GM21526 (cell line): ENCODE results near the gene ZNF610.
"Not testable (repeated sequence)": the region's sequence is repeated elsewhere in the genome, so short reads cannot be mapped to it uniquely, and the experiment has no call there.

Experiments
- ATAC-seq: cut with Tn5 transposase; IDR thresholded peaks from one replicate; pipeline ENCODE4 v1.9.1; 2021; ENCODE audit warnings: moderate library complexity; ENCODE audit not compliant: unreplicated experiment, low FRiP score

The ZNF610 gene

DNA sequence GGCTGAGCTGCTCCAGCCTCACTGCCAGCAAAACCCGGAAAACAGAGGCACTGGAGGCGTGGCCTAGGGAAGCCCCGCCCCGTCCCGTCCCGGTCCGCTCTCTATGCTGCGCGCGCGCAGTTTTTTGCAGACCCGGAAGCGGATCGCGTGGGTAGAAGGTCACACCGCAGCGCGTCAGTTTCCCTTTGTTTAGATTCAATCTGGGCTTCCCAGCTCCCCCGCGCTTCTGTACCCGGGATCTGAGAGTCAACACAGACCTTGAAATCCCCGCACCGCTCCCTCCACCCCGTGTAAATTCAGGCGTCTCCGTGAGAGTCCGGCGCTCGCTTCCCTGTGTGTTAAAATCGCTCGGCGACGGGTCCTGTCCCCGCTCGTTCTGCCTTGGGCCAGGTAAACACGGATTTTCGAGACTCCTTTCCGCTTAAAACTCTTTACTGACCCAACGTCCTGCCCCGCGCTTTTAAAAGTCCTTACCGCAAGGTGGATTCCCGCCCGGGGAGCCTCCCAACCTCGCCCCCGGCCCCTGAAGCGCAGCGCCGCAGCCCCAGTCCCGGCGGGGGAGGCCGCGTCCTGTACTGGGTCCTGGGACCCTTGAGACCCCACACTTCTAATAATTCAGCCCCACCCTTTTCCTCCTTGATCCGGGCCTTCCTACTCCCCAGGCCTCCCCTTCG is at the start of gene ZNF610:
TSS of gene ZNF610 (plus strand) at position 127 of the 674 bp plus-strand sequence. CDS start 12,930 bp downstream, outside the sequence.
- no peak for ATAC-seq

DNA sequence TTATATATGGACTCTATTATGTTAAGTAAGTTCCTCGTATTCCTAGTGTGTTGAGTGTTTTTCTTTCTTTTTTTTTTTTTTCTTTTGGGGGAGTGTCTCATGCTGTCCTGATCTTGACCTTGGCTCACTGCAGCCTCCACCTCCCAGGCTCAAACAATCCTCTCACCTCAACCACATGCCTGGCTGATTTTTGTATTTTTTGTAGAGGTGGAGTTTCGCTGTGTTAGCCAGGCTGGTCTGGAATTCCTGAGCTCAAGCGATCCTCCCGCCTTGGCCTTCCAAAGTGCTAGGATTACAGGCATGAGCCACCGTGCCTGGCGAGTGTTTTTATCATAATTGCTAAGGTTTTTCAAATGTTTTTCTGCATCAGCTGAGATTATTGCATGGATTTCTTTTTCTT is 49.8 kb upstream of the ZNF610 start:
- no peak for ATAC-seq

DNA sequence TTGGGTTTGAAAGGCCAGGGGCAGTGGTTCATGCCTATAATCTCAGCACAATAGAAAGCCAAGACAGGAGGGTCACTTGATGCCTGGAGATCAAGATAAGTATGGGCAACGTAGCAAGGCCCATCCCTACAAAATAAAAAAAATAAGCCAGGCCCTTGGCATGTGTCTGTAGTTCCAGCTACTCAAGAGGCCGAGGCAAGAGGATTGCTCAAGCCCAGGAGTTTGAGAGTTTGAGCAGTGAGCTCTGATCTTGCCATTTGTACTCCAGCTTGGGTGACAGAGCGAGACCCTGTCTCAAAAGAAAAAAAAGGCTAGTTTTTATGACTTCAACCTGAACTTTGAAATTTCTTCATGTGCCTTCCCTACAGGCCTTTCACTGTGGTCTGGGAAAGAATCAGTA is 44.3 kb upstream of the ZNF610 start:
- ATAC-seq = no peak

DNA sequence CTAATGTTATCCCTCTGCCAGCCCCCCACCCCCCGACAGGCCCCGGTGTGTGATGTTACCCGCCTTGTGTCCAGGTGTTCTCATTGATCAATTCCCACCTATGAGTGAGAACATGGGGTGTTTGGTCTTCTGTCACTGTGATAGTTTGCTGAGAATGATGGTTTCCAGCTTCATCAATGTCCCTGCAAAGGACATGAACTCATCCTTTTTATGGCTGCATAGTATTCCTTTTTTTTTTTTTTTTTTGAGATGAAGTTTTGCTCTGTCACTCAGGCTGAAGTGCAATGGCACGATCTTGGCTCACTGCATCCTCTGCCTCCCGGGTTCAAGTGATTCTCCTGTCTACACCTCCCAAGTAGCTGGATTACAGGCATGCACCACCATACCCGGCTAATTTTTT is 43.1 kb upstream of the ZNF610 start:
- ATAC-seq = not testable (repeated sequence)

DNA sequence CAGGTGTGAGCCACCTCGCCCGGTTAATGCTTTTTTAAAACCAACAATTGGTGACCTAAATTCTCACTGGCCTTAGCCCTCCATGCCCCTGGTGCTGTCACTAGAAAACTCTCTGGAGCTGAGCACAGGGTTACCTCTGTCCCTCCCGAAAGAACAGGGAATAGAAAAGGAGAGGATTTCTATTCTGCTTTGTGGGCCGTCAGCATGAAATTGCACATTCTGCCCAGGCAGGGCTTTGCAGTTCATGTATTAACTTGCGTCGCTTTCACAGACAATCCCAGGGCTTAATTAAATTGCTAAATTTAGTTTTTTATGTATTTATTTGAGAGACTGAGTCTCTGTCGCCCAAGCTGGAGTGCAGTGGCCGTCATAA is 39.7 kb upstream of the ZNF610 start:
- no peak for ATAC-seq

DNA sequence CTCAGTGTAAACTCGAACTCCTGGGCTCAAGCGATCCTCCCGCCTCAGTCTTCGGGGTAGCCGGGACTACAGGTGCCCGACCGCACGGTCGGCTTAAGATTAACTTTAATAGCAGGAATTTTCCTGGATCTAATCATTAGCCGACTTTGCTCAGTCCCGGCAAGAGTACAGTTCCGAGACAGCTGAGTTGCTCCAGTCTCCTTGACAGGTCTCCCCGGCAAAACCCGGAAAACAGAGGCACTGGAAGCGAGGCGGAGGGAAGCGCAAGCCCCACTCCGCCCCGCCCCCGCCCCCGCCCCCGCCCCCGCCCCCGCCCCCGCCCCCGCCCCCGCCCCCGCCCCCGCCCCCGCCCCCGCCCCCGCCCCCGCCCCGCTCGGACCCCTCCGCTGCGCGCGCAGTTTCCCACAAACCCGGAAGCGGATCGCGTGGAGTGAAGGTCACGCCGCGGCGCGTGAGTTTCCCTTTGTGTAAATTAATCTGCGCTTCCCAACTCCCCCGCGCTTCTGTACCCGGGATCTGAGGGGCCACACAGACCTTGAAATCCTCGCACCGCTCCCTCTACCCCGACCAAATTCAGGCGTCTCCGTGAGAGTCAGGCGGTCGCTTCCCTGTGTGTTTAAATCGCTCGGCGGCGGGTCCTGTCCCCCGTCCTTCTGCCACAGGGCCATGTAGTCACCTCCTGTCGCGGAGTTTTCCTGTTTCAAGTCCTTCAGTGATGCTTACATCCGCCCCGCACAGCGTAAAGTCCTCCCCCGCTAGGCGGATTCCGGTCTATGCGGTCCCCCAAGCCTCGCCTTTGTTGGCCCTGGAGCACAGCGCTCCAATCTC is 39.1 kb upstream of the ZNF610 start, which contains the start of gene ZNF480:
TSS of gene ZNF480 (plus strand) at position 397 of the 828 bp plus-strand sequence. CDS start 3,244 bp downstream, outside the sequence.
- peak; percentile 53 for ATAC-seq

DNA sequence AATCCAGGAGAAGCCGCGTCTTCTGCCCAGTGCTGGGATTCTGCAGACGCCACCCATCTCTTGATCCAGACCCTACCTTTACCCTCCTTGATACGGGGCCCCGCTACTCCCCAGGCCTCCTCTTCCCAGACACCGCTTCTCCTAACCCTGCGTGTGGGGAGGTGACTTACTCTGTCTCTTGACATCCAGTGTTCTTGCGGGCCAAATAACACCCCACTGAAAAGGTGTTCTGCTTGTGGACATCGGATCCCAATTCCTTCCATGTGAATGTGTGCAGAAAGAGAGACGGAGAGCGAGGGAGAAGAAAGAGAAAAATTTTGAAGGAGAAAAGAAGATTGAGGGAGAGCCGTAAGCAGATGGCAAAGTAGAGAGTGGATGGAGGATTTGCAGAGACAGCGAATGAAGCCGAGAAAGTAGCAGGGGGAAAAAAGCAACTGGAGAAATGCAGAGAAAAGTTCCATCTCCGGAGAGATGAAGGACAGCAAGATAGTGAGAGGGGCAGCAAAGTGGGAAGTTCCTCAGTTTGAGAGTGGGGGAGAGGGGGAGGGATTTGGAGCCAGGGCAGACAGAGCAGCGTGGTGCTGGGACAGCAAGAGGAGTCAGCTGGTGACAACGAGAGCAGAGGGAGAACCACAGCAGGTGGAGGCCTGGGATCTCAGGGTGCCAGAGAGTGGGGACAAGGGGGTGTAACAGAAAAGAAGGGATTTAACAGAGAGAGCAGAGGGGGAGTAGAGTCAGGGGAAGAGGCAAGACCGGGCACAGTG is 38.3 kb upstream of the ZNF610 start:
- ATAC-seq = no peak

DNA sequence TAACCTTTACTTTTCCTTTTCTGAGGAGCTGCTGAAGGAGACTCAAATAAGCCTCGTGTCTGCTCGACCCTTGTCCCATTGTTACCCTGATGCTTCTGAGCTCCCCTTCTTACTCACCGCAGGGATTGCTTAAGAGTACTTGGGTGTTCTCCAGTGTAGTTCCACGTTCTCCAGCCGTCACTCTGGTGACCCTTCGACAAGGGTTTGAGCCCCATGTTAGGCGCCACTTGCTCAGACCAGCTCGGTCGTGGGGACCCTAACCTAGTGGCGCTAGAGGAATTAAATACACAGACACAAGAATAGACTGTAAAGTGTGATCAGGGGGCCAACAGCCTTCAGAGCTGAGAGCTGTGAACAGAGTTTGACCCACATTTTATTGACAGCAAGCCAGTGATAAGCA is 28.8 kb upstream of the ZNF610 start:
- no peak for ATAC-seq

DNA sequence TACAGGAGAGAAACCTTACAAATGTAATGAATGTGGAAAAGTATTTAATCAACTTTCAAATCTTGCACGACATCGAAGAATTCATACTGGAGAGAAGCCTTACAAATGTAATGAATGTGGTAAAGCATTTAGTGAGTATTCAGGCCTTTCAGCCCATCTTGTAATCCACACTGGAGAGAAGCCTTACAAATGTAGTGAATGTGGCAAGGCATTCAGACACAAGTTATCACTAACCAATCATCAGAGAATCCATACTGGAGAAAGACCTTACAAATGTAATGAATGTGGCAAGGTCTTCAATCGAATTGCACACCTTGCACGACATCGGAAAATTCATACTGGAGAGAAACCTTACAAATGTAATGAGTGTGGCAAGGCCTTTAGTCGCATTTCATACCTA is 13.6 kb upstream of the ZNF610 start:
- ATAC-seq = no peak

DNA sequence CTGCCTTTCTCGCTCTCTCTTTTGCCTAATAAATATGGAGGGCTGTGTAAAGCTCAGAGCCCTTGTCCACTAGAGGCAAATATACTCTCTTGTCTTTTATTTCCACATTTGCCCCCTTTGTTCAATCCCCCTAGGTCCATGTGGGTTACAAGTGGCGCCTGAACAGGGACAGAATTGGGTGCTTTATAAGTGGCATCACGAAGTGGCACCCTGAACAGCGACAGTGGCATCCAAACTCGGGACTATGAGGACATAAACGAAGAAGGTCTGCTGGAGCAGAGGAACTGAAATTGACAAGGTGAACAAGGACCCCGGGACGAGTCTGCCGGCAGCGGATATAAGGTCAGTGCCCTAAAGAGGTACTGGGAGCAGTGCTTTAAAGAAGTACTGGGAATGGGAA is 4.3 kb upstream of the ZNF610 start:
- no peak for ATAC-seq

DNA sequence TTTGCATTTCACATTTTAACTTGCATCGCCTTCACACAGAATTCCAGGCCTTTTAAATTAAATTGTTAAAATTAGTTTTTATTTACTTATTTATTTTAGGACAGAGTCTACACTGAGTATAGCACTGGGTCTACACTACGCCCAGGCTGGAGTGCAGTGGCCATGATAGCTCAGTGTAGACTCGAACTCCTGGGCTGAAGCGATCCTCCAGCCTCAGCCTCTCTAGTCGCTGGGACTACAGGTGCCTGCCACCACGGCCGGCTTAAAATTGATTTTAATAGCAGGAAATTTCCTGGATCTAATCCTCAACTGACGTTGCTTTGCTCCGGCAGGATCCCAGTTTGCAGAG is 301 bp upstream of the ZNF610 start:
- no peak for ATAC-seq

DNA sequence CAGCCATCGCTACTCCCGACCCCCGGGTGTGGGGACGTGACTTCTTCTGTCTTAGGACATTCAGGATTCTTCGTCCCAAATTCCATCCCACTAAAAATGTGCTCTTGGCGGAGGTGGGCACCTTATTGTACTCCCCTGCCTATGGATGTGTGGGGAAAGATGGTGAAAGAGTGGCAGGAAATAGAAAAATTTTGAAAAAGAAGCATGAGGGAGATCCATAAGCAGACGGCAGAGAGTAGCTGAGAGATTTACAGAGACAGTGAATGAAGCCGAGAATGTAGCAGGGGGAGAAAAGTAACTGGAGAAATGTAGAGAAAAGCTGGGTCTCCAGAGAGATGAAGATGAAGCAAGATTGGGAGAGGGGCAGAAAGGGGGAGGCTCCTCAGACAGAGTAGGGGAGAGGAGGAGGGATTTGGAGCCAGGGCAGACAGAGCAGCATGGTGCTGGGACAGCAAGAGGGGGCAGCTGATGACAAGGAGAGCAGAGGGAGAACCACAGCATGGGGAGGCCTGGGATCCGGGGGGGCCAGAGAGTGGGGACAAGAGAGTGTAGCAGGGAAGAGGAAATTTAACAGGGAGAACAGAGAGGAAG is 843 bp downstream of the ZNF610 start:
- no peak for ATAC-seq

DNA sequence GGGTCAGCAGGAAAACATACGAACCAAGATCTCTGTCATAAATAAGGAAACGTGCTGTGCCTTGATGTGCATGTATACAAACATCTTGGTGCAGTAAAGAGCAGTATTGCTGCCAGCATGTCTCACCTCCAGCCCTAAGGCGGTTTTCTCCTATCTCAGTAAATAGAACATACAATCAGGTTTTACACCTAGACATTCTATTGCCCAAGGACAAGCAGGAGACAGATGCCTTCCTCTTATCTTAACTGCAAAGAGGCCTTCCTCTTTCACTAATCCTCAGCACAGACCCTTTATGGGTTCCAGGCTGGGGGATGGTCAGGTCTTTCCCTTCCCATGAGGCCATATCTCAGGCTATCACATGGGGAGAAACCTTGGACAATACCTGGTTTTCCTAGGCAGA is 3.0 kb downstream of the ZNF610 start:
- ATAC-seq = not testable (repeated sequence)

DNA sequence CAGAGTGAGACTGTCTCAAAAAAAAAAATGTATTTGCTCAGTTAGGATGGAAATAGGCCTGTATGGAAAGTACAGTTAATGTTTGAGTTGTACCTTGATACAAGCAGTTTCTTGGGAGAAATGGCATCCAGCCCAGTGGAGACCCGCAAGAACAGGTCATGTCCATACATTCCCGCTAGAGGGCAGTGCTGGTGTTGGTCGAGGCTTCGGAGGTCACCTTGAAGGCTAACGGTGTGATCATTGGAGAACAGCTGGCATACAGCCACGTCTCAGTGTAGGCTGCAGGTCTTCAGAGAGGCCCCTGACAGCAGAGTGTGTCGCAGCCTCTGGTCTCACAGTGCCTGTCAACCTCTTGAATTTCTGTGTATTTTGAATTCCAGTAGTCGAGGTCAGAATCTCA is 7.5 kb downstream of the ZNF610 start:
- ATAC-seq = no peak

DNA sequence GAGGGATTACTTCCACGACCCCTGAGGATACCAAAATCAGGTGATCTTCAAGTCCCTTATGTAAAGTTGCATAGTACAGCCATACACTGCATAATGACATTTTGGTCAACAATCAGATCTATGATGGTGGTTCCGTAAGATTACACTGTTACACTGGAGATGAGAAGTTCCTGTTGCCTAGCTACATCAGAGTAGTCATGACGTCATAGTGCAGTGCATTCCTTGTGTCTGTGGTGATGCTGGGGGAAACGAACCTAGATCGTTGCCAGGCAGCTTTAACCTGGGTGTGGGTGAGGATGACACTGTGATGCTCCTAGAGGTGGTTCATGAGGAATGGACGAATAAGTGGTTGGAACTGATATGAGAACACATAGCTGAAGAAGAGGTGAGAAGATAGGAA is 9.1 kb downstream of the ZNF610 start:
- no peak for ATAC-seq

DNA sequence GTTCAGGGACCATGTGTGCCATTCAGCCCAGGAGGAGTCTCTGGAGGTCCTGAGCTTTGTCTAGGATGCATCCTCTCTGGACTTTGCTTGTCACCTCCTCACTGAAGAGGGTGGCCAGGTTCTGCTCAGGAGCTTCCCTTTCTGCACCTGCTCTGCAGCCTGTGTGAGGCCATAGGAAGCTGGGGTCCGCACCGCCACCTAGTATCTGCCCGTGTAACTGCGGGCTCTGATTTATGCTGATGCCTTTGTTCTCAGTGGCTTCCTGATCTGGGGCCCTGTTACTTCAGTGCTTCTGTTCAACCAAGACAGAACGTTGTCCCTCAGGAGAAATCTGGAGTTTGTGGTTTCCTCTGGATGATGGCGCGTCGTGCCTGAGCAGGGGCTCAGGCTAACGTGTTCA is 15.5 kb downstream of the ZNF610 start:
- no peak for ATAC-seq

DNA sequence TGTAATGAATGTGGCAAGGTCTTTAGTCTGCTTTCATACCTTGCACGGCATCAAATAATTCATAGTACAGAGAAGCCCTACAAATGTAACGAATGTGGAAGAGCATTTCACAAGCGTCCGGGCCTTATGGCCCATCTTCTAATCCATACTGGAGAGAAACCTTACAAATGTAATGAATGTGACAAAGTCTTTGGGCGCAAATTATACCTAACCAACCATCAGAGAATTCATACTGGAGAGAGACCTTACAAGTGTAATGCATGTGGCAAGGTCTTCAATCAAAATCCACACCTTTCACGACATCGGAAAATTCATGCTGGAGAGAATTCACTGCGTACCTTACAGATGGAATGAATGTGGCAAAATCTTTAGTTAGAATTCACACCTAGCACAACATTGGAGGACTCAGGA is 30.4 kb downstream of the ZNF610 start:
- ATAC-seq = no peak

DNA sequence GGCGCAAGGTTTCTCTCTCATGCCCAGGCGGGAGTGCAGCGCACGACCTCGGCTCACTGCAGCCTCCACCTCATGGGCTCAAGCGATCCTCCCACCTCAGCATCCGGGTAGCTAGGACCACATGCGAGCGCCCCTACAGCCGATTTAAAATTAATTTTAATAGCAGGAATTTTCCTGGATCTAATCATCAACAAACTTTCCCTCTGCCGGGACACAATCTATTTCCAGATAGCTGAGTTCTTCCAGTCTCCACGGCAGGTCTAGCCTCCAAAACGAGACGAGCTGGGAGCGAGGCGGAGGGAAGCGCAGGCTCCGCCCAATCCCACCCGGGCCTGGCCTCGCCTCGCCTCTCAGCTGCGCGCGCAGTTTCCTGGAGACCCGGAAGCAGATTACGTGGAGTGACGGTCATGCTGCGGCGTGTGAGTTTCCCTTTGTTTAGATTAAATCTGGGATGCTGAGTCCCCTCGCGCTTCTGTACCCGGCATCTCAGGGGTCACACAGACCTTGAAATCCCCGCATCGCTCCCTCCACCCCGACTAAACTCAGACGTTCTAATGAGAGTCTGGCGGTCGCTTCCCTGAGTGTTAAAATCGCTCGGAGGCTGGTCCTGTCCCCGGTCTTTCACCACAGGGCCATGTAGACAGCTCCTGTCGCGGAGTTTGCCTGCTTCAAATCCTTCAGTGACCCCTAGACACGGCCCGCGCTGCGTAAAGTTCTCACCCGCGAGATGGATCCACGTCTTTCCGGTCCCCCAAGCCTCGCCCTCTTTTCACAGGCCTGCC is 33.7 kb downstream of the ZNF610 start, which contains the start of gene ZNF880:
TSS of gene ZNF880 (plus strand) at position 365 of the 782 bp plus-strand sequence. CDS start at position 408, 43 bp downstream.
- ATAC-seq = peak; percentile 65

DNA sequence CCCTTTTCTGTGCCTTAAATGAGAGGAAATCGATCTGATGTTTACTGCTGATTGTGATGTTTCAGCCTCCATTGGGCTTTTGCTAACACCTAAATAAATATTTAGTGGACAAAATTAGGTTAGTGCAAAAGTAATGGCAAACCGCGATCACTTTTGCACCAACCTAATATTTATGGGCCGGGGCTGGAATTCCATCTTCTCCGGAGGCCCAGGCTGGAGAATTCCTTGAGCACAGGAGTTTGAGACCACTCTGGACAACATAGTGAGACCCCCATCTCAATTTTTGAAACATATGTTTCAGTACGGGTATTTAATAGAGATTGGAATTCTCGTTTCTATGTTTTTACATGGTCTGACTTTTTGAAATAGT is 34.3 kb downstream of the ZNF610 start:
- ATAC-seq = no peak

DNA sequence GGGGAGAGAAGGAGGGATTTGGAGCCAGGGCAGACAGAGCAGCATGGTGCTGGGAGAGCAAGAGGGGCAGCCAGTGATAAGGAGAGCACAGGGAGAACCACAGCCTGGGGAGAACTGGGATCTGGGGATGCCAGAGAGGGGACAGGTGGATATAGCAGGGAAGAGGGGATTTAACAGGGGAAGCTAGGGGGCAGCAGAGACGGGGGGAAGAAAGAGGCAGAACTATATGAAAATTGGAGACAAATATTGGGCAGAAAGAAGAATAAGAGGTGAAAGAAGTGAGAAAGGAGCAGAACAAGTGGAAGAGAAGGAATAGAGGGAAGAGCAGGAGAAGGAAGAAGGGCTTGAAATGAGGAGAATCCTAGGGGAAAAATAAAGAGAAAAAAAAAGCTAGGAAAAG is 55.1 kb downstream of the ZNF610 start:
- no peak for ATAC-seq
